Measurements from ENCODE around the gene CDC37.

The CDC37 gene

DNA sequence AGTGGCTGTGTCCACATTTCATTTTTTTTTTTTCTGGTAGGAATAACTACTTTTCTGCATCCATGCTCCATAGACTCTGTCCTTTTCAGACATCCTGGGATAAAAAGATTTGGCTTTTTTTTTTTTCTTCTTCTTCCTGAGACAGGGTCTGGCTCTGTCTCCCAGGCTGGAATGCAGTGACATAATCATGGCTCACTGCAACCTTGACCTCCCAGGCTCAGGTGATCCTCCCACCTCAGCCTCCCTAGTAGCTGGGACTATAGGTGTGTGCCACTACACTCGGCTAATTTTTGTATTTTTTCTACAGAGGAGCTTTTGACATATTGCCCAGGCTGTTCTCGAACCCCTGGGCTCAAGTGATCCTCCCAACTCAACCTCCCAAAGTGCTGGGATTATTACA lies 59.8 kb downstream of the CDC37 start:
- no peaks in the 10 kb centered on the region for H3K27me3 ChIP-seq
- H3K36me3 ChIP-seq, result no peaks in the 10 kb centered on the region
- H3K4me1 ChIP-seq, result peaks cover 0 to 4% (median 0%) of the 10 kb centered on the region in 4 donors
- intact Hi-C loops (cut with DNase I; ENCODE audit: low total_unique reads), result no loop called here
- no peak for TF ChIP-seq CTCF (IDR thresholded peaks at IDR 0.05)
- H3K27ac ChIP-seq, result no peak overlapping the region
- no peak overlapping the region for H3K4me3 ChIP-seq
- no peaks in the 10 kb centered on the region for H3K9me3 ChIP-seq
- DNase-seq, result no peak
